SK-N-MC (cell line): Measurements from ENCODE around the gene FBH1.

ENCODE experiments used
- DNase-seq: peaks from one replicate; pipeline ENCODE4 v3.0.0-alpha.2; 2011; ENCODE audit warnings: low read depth, low spot score
- H3K27ac ChIP-seq: fragments of 200-600 bp; sonication (generic); 2 replicates; pipeline ENCODE4 v1.5.1; 2016; ENCODE audit warnings: mixed run types
- H3K36me3 ChIP-seq: fragments of 200-600 bp; sonication (generic); 2 replicates; pipeline ENCODE4 v1.6.1; 2017; ENCODE audit warnings: antibody characterized with exemption, low read length, mixed read lengths; ENCODE audit not compliant: insufficient read depth
- H3K4me3 ChIP-seq: fragments of 200-600 bp; sonication (generic); 2 replicates; pipeline ENCODE4 v1.5.1; 2016
- H3K9ac ChIP-seq: fragments of 200-600 bp; sonication (generic); 2 replicates; pipeline ENCODE4 v1.8.0; 2017; ENCODE audit warnings: mixed run types, mixed read lengths; ENCODE audit not compliant: insufficient read length
- H3K9me3 ChIP-seq: fragments of 200-600 bp; sonication (generic); 2 replicates; pipeline ENCODE4 v1.6.1; 2017; ENCODE audit warnings: low read depth, mild to moderate bottlenecking, antibody characterized with exemption, low read length, moderate library complexity, mixed read lengths
- EZH2 ChIP-seq: fragments of 200-600 bp; sonication (generic); IDR thresholded peaks from one replicate; pipeline ENCODE4 v1.6.1; 2017; ENCODE audit warnings: antibody characterized with exemption
- FOXP2 ChIP-seq: optimal IDR thresholded peaks from 2 replicates; pipeline ENCODE3; 2011; ENCODE audit warnings: mild to moderate bottlenecking, moderate library complexity; ENCODE audit not compliant: insufficient read depth; ENCODE audit errors: extremely low read length, control extremely low read depth
- POLR2AphosphoS5 ChIP-seq: IDR thresholded peaks from 2 replicates; pipeline ENCODE4 v1.6.1; 2012; ENCODE audit warnings: mild to moderate bottlenecking, low read depth, low read length, borderline replicate concordance

Gene FBH1

DNA sequence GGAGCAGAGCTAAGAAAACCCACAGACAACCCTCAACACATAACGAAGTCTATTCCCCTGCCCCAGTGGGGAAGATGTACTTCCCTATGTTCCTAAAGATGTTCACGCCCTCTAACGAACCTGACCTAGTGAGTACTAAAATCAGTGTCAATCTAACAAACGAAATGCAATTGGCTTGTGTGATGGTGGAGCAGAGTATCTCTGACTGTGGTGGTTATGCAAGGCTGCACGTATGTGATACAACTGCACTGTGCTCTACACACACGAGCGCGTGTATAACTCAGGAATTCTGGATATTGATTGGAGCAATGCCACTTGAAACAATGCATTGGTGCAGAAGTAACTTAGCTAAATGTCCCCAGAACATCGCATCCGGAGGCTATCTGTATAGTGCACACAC, 1.7 kb upstream of the FBH1 start:
- H3K9ac ChIP-seq: peak overlapping the region; percentile 73
- H3K4me3 ChIP-seq: peak overlapping the region; percentile 78
- H3K27ac ChIP-seq: no peak overlapping the region
- H3K36me3 ChIP-seq: no peaks in the 10 kb centered on the region; the same call in 1 of the 2 replicates
- TF ChIP-seq POLR2AphosphoS5: no peak
- no peak for TF ChIP-seq FOXP2
- no peak for TF ChIP-seq EZH2
- no peak for DNase-seq
- H3K9me3 ChIP-seq: no peaks in the 10 kb centered on the region

DNA sequence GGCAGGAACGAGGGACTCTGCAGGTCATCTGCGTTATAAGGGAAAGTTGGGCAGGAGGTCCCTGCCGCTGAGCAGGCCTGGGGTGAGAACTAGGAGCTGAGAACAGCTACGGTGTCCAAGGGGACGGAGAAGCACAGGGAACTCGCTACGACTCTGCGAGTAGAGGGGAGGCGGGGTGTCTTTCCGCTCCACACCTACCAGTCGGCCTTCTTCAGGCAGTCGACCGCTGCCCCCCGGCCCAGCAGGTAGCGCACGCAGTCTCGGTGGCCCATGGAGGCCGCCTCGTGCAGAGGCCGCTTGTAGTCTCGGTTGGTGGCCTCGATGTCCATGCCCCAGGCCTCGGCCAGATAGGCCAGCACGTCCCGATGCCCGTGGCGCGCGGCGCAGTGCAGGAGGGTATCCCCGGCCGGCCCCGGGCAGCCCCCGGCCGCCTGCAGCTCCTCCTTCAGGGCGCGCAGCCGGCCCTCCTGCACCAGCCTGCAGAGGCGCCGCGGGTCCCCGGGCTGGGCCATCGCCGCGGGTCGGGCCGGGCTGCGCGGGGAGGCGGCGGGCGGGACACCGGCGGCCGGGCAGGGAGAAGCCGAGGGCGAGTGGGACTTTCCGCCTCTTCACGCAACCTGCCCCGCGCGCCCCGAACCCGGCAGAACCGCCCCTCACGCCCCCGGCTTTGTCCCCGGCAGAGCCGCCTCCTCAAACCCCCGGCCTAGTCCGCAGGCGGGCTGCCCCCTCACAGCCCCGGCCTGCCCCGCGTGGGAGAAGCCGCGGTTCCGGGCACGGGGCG, 1.0 kb upstream of the FBH1 start:
- peak overlapping the region; percentile 78 for H3K4me3 ChIP-seq
- H3K9ac ChIP-seq: peak overlapping the region; percentile 73
- H3K27ac ChIP-seq: no peak overlapping the region
- no peak for DNase-seq
- TF ChIP-seq EZH2: no peak
- no peaks in the 10 kb centered on the region; the same call in 1 of the 2 replicates for H3K36me3 ChIP-seq
- H3K9me3 ChIP-seq: no peaks in the 10 kb centered on the region

- Histone ChIP-seq H3K9me3 (no peaks in the 10 kb centered on the region), H3K27ac (no peak overlapping the region), H3K36me3 (peaks cover 2% of the 10 kb centered on the region; the same call in 1 of the 2 replicates), H3K4me3 (peak overlapping the region; percentile 78), H3K9ac (peak overlapping the region; percentile 73)
- TF ChIP-seq POLR2AphosphoS5 (no peak), EZH2 (no peak), FOXP2 (no peak)
- DNase-seq: no peak
Measured at GRCh38 chr10:5890452-5890915, 441 bp downstream of the FBH1 start.

DNA sequence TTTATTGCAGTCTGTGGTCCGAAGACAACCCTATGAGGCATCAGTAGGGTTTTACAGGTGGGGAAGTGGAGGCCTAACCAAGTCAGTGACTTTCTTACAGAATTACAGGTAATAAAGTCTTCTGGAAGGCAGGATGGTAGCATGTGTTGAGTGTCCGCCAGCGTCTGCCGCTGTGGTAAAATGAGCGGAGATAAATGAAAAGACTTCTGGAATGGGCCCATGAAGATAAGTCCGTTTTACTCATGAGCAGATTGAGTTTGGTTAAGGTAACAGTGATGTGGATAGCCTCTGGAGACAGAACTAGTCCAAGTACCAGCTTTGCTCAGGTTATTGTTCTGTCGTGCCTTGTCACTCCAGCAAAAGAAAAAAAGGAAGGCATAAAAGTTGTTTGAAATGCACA, 966 bp downstream of the FBH1 start:
- DNase-seq: no peak
- TF ChIP-seq FOXP2: no peak
- no peak for TF ChIP-seq EZH2
- TF ChIP-seq POLR2AphosphoS5: no peak
- Histone ChIP-seq H3K36me3 (peaks cover 5% of the 10 kb centered on the region; the same call in 1 of the 2 replicates), H3K9me3 (no peaks in the 10 kb centered on the region), H3K27ac (no peak overlapping the region), H3K9ac (peak overlapping the region; percentile 73), H3K4me3 (peak overlapping the region; percentile 78)

DNA sequence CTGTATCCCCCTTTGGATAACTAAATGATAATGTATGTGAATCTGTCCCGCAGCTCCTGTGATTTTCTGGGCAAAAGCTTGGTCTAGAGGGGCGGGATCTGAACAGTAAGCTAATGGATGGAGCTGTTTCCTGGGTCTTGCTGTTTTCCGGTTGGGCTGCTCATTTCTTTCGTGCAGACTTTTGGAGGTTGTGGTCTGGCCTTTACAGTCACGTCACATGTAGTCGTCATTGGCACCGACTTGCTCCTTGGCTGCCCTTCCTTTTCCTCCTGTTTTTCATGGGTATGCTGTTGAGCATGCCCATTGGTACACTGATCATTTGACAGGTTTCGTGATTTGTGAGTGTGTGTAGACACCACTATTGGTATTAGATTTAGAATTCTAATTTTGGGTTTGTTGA, 2.0 kb downstream of the FBH1 start:
- no peak overlapping the region for H3K9ac ChIP-seq
- no peak for DNase-seq
- H3K27ac ChIP-seq: no peak overlapping the region
- TF ChIP-seq POLR2AphosphoS5: no peak
- TF ChIP-seq EZH2: no peak
- no peak for TF ChIP-seq FOXP2
- H3K36me3 ChIP-seq: peaks cover 5% of the 10 kb centered on the region; the same call in 1 of the 2 replicates
- H3K4me3 ChIP-seq: no peak overlapping the region
- H3K9me3 ChIP-seq: no peaks in the 10 kb centered on the region

GRCh38 chr10:5893321-5893720, 3.3 kb downstream of the FBH1 start:
- H3K9me3 ChIP-seq: no peaks in the 10 kb centered on the region
- DNase-seq: no peak
- H3K36me3 ChIP-seq: peaks cover 5% of the 10 kb centered on the region; the same call in 1 of the 2 replicates
- TF ChIP-seq EZH2 (no peak), POLR2AphosphoS5 (no peak), FOXP2 (no peak)
- no peak overlapping the region for H3K9ac ChIP-seq
- no peak overlapping the region for H3K27ac ChIP-seq
- H3K4me3 ChIP-seq: no peak overlapping the region

GRCh38 chr10:5894403-5894802, 4.4 kb downstream of the FBH1 start:
- no peaks in the 10 kb centered on the region for H3K9me3 ChIP-seq
- no peak for DNase-seq
- H3K36me3 ChIP-seq: peaks cover 5% of the 10 kb centered on the region; the same call in 1 of the 2 replicates
- TF ChIP-seq EZH2 (no peak), FOXP2 (no peak), POLR2AphosphoS5 (no peak)
- H3K27ac ChIP-seq: no peak overlapping the region
- no peak overlapping the region for H3K4me3 ChIP-seq
- no peak overlapping the region for H3K9ac ChIP-seq

GRCh38 chr10:5894873-5895272, 4.8 kb downstream of the FBH1 start:
- no peaks in the 10 kb centered on the region for H3K9me3 ChIP-seq
- H3K27ac ChIP-seq: no peak overlapping the region
- H3K4me3 ChIP-seq: no peak overlapping the region
- TF ChIP-seq FOXP2 (no peak), POLR2AphosphoS5 (no peak), EZH2 (no peak)
- H3K9ac ChIP-seq: no peak overlapping the region
- H3K36me3 ChIP-seq: peaks cover 5% of the 10 kb centered on the region; the same call in 1 of the 2 replicates
- no peak for DNase-seq

DNA sequence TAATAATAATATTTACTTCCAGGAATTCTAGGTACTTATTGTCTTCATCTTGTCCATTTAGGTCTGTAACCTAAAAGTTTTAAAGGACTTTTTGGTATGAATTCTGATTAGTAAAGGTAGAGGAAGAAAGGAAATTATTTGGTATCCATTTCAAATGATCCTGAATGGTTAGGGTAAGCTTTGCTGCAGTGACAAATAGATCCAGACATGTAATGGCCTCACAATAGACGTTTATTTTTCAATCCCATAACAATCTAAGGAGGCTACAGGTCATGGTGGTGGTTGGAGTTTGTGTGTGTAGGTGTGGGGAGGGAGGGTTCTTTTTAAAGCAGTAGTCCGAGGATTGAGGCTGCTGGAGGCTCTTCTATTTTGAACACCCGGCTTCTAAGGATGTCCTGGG, 5.3 kb downstream of the FBH1 start:
- DNase-seq: no peak
- no peak overlapping the region for H3K9ac ChIP-seq
- no peak overlapping the region for H3K27ac ChIP-seq
- no peaks in the 10 kb centered on the region for H3K9me3 ChIP-seq
- peaks cover 5% of the 10 kb centered on the region; the same call in 1 of the 2 replicates for H3K36me3 ChIP-seq
- TF ChIP-seq POLR2AphosphoS5 (no peak), FOXP2 (no peak), EZH2 (no peak)
- H3K4me3 ChIP-seq: no peak overlapping the region
